ENCODE results near the gene BCKDK. TPM values are rescaled to one million over a fixed set of nuclear protein-coding genes. Genes with fewer than 3 reads are reported as not detected.

Gene BCKDK
- total RNA-seq, 1 experiment from 2014 or later: 60.4 TPM

- DNase-seq (ENCODE audit: low read depth, low spot score): no peak
- TF ChIP-seq SIN3A (IDR thresholded peaks at IDR 0.05; ENCODE audit: borderline replicate concordance, insufficient read depth, low read depth, low read length): no peak
- no peak for TF ChIP-seq POLR2AphosphoS5 (IDR thresholded peaks at IDR 0.05; ENCODE audit: low read depth, low read length)
- TF ChIP-seq REST (IDR thresholded peaks at IDR 0.05; ENCODE audit: insufficient read depth in 1 of 2, low read depth in 2 of 2, low read length in 1 of 2): no peak
- no peak for TF ChIP-seq TCF7L2 (IDR thresholded peaks at IDR 0.05; ENCODE audit: low read depth, low read length)
- TF ChIP-seq CTCF (IDR thresholded peaks at IDR 0.05): no peak
- Histone ChIP-seq H3K4me1 (ENCODE audit: control insufficient read depth, insufficient read depth, low read length) (no peaks in the 10 kb centered on the region), H3K27me3 (ENCODE audit: control insufficient read depth, insufficient read depth, low read length) (no peaks in the 10 kb centered on the region), H3K36me3 (ENCODE audit: control insufficient read depth, insufficient read depth, low read length) (no peaks in the 10 kb centered on the region), H3K27ac (ENCODE audit: low read length) (no peak overlapping the region), H3K4me3 (ENCODE audit: low read depth in 2 of 2, low read length in 2 of 2) (no peak overlapping the region), H3K9me3 (ENCODE audit: control insufficient read depth, insufficient read depth, low read depth, low read length) (no peaks in the 10 kb centered on the region)
- no TSS peak for BruUV-seq (replicated peaks)
- intact Hi-C loops (cut with micrococcal nuclease; ENCODE audit: unreplicated experiment): no loop called here
- ATAC-seq: no peak
- in situ Hi-C loops (cut with HindIII; ENCODE audit: low pct_unique_long_range_greater_than_20kb, low sequenced_read_pairs): no loop called here
- ChIA-PET CTCF (interaction anchor here (1.2 kb wide), 1 partner anchor 9 kb away, joined by 5 read pairs; no protein-coding TSS in a partner anchor), POLR2A (no interaction called here)
Measured at GRCh38 chr16:31133046-31133501, 24.9 kb downstream of the BCKDK start.

- POLR2A ChIA-PET: no interaction called here
Measured at GRCh38 chr16:31134091-31134571, 25.9 kb downstream of the BCKDK start.

More at GRCh38 chr16:31134091-31134571, 25.9 kb downstream of the BCKDK start:
- no peak overlapping the region for H3K4me3 ChIP-seq (ENCODE audit: low read depth in 2 of 2, low read length in 2 of 2)
- no peaks in the 10 kb centered on the region for H3K9me3 ChIP-seq (ENCODE audit: control insufficient read depth, insufficient read depth, low read depth, low read length)
- no peak for TF ChIP-seq POLR2AphosphoS5 (IDR thresholded peaks at IDR 0.05; ENCODE audit: low read depth, low read length)
- DNase-seq (ENCODE audit: low read depth, low spot score): no peak
- H3K27me3 ChIP-seq (ENCODE audit: control insufficient read depth, insufficient read depth, low read length): no peaks in the 10 kb centered on the region
- in situ Hi-C loops (cut with HindIII; ENCODE audit: low pct_unique_long_range_greater_than_20kb, low sequenced_read_pairs): no loop called here
- intact Hi-C loops (cut with micrococcal nuclease; ENCODE audit: unreplicated experiment): no loop called here
- no peak overlapping the region for H3K27ac ChIP-seq (ENCODE audit: low read length)
- peaks cover 9% of the 10 kb centered on the region for H3K4me1 ChIP-seq (ENCODE audit: control insufficient read depth, insufficient read depth, low read length)
- BruUV-seq (replicated peaks): no TSS peak
- ATAC-seq: no peak
- CTCF ChIA-PET: interaction anchor here (0.5 to 0.7 kb wide), 2 partner anchors 17 to 260 kb away, joined by 4 to 9 read pairs; no protein-coding TSS in a partner anchor
- no peaks in the 10 kb centered on the region for H3K36me3 ChIP-seq (ENCODE audit: control insufficient read depth, insufficient read depth, low read length)
